SK-N-SH treated with all-trans-retinoic acid at 6 μM for 48 hours (cell line): ENCODE results near the gene SIK1.
"Not testable (repeated sequence)": the region's sequence is repeated elsewhere in the genome, so short reads cannot be mapped to it uniquely, and the experiment has no call there.

Source experiments
- ARNTL ChIP-seq: fragments of 450-650 bp; formaldehyde crosslinking; IDR thresholded peaks from 2 replicates; pipeline ENCODE4 v1.5.0; 2020; ENCODE audit warnings: low read depth, mild to moderate bottlenecking, moderate library complexity, borderline replicate concordance
- BACH2 ChIP-seq: fragments of 250-450 bp; sonication (Bioruptor Pico); IDR thresholded peaks from 2 replicates; pipeline ENCODE4 v1.9.0; 2021; ENCODE audit warnings: mild to moderate bottlenecking, borderline replicate concordance
- CSDC2 ChIP-seq: fragments of 250-450 bp; sonication (Bioruptor Pico); IDR thresholded peaks from 2 replicates; pipeline ENCODE4 v1.5.0; 2020; ENCODE audit warnings: mild to moderate bottlenecking, moderate library complexity
- PPARA ChIP-seq: fragments of 250-450 bp; sonication (Bioruptor Pico); IDR thresholded peaks from 2 replicates; pipeline ENCODE4 v1.5.0; 2020; ENCODE audit warnings: mild to moderate bottlenecking, borderline replicate concordance
- ZC3H10 ChIP-seq: fragments of 250-450 bp; sonication (Bioruptor Pico); IDR thresholded peaks from 2 replicates; pipeline ENCODE4 v1.5.1; 2021; ENCODE audit warnings: mild to moderate bottlenecking, moderate library complexity
- ZFP3 ChIP-seq: fragments of 250-450 bp; sonication (Bioruptor Pico); IDR thresholded peaks from 2 replicates; pipeline ENCODE4 v1.5.0; 2020; ENCODE audit warnings: mild to moderate bottlenecking, moderate library complexity
- ZFP30 ChIP-seq: fragments of 450-650 bp; formaldehyde crosslinking; IDR thresholded peaks from 2 replicates; pipeline ENCODE4 v1.5.0; 2022; ENCODE audit warnings: mild to moderate bottlenecking, moderate library complexity
- ZNF70 ChIP-seq: fragments of 450-650 bp; formaldehyde crosslinking; IDR thresholded peaks from 2 replicates; pipeline ENCODE4 v1.5.0; 2020; ENCODE audit warnings: mild to moderate bottlenecking, moderate library complexity
- ZNF8 ChIP-seq: fragments of 450-650 bp; formaldehyde crosslinking; IDR thresholded peaks from 2 replicates; pipeline ENCODE4 v1.5.0; 2020; ENCODE audit warnings: mild to moderate bottlenecking, moderate library complexity
- TF ChIP-seq, protein P1 (sequence below): fragments of 250-450 bp; sonication (Bioruptor Pico); IDR thresholded peaks from 2 replicates; pipeline ENCODE4 v1.8.0; 2020; ENCODE audit warnings: mild to moderate bottlenecking, moderate library complexity, borderline replicate concordance
- TF ChIP-seq, protein P2 (sequence below): fragments of 250-450 bp; sonication (Bioruptor Pico); IDR thresholded peaks from 2 replicates; pipeline ENCODE4 v1.5.1; 2020; ENCODE audit warnings: low read depth, mild to moderate bottlenecking, moderate library complexity

DNA sequence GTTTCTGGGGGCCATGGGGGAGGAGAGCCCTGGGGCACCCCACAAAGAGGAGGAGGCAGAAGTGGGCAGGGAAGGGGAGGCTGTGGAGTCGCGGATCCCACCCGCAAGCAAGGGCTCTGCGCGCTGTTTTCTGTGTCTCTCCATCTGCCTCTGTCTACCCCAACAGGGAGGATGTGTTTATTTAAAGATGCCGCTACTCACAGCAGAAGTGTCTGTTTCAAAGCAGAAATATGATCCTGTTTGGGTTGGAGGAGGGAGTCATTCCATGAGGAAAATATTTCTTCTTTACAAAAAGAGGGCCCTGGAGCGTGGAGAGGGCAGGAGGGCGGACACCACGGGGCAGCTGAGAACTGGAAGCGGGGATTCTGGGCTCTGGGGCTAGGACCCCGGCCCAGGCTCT, 25.8 kb downstream of the SIK1 start:
- TF ChIP-seq CSDC2 (CRISPR knock-in tag); ZFP3 (CRISPR knock-in tag); ARNTL (CRISPR knock-in tag); ZFP30 (CRISPR knock-in tag); PPARA (CRISPR knock-in tag); ZC3H10 (CRISPR knock-in tag); ZNF8 (CRISPR knock-in tag); BACH2; ZNF70 (CRISPR knock-in tag): not testable (repeated sequence)
- TF ChIP-seq, protein P1, sequence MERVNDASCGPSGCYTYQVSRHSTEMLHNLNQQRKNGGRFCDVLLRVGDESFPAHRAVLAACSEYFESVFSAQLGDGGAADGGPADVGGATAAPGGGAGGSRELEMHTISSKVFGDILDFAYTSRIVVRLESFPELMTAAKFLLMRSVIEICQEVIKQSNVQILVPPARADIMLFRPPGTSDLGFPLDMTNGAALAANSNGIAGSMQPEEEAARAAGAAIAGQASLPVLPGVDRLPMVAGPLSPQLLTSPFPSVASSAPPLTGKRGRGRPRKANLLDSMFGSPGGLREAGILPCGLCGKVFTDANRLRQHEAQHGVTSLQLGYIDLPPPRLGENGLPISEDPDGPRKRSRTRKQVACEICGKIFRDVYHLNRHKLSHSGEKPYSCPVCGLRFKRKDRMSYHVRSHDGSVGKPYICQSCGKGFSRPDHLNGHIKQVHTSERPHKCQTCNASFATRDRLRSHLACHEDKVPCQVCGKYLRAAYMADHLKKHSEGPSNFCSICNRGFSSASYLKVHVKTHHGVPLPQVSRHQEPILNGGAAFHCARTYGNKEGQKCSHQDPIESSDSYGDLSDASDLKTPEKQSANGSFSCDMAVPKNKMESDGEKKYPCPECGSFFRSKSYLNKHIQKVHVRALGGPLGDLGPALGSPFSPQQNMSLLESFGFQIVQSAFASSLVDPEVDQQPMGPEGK, result not testable (repeated sequence)
- TF ChIP-seq, protein P2, sequence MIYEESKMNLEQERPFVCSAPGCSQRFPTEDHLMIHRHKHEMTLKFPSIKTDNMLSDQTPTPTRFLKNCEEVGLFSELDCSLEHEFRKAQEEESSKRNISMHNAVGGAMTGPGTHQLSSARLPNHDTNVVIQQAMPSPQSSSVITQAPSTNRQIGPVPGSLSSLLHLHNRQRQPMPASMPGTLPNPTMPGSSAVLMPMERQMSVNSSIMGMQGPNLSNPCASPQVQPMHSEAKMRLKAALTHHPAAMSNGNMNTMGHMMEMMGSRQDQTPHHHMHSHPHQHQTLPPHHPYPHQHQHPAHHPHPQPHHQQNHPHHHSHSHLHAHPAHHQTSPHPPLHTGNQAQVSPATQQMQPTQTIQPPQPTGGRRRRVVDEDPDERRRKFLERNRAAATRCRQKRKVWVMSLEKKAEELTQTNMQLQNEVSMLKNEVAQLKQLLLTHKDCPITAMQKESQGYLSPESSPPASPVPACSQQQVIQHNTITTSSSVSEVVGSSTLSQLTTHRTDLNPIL (CRISPR knock-in tag), result not testable (repeated sequence)
